HEK293 (cell line): ENCODE data around the gene ALKBH3.

Experiments used
- CTCF ChIA-PET: fragments of 350-600 bp; formaldehyde crosslinking; extraction: SDS; loops from one replicate; lab custom pipeline; 2021; ENCODE audit warnings: antibody characterized with exemption; lab: Yijun Ruan, JAX
- POLR2A ChIA-PET: fragments of 300-600 bp; formaldehyde crosslinking; extraction: SDS; loops from one replicate; lab custom pipeline; 2020; ENCODE audit warnings: antibody characterized with exemption, inconsistent platforms; lab: Yijun Ruan, JAX
- H3K27ac ChIP-seq: fragments of 200-500 bp; sonication (Bioruptor generic); 2 replicates; pipeline ENCODE4 v1.5.1; 2014; ENCODE audit warnings: low read depth, low read length, control low read depth, inconsistent platforms; ENCODE audit errors: extremely low read depth
- H3K36me3 ChIP-seq, 2 experiments: fragments of 200-500 bp in 1 of 2; sonication (Bioruptor generic) in 1 of 2; 1 replicate in 1 of 2; 2 replicates in 1 of 2; pipeline ENCODE4 v1.5.1; 2014 to 2017; ENCODE audit warnings: inconsistent platforms in 2 of 2, low read length in 2 of 2; ENCODE audit not compliant: control insufficient read depth in 2 of 2, insufficient read depth in 1 of 2
- H3K4me1 ChIP-seq: fragments of 200-500 bp; sonication (Bioruptor generic); 2 replicates; pipeline ENCODE4 v1.5.1; 2014; ENCODE audit warnings: mild to moderate bottlenecking, low read length, inconsistent platforms; ENCODE audit not compliant: control insufficient read depth, insufficient read depth
- H3K4me3 ChIP-seq: 2 replicates; pipeline ENCODE4 v1.5.1; 2011; ENCODE audit warnings: low read depth, mild to moderate bottlenecking, control low read depth, low read length, moderate library complexity
- H3K9me3 ChIP-seq: fragments of 200-500 bp; sonication (Bioruptor generic); 2 replicates; pipeline ENCODE4 v1.5.1; 2014; ENCODE audit warnings: low read depth, low read length, inconsistent platforms; ENCODE audit not compliant: control insufficient read depth, insufficient read depth
- MYNN ChIP-seq: fragments of 450-650 bp; formaldehyde crosslinking; IDR thresholded peaks from 2 replicates; pipeline ENCODE4 v1.5.1; 2016; ENCODE audit warnings: missing biosample characterization, missing genetic modification characterization, borderline replicate concordance
- RBAK ChIP-seq: fragments of 450-650 bp; formaldehyde crosslinking; IDR thresholded peaks from 2 replicates; pipeline ENCODE4 v1.5.1; 2016; ENCODE audit warnings: missing biosample characterization, missing genetic modification characterization
- SCRT1 ChIP-seq: fragments of 450-650 bp; formaldehyde crosslinking; IDR thresholded peaks from 2 replicates; pipeline ENCODE4 v1.5.1; 2016; ENCODE audit warnings: missing biosample characterization, missing genetic modification characterization, borderline replicate concordance
- SETDB1 ChIP-seq: IDR thresholded peaks from one replicate; pipeline ENCODE4 v1.6.1; 2017; ENCODE audit warnings: mild to moderate bottlenecking, low read length, moderate library complexity, mixed read lengths; ENCODE audit not compliant: insufficient read length
- WT1 ChIP-seq: fragments of 450-650 bp; formaldehyde crosslinking; IDR thresholded peaks from 2 replicates; pipeline ENCODE4 v1.5.1; 2016; ENCODE audit warnings: missing biosample characterization, missing genetic modification characterization
- ZBTB48 ChIP-seq: fragments of 450-650 bp; formaldehyde crosslinking; IDR thresholded peaks from 2 replicates; pipeline ENCODE4 v1.5.1; 2016; ENCODE audit warnings: missing biosample characterization, missing genetic modification characterization
- ZFP69B ChIP-seq: fragments of 450-650 bp; formaldehyde crosslinking; IDR thresholded peaks from 2 replicates; pipeline ENCODE4 v1.5.1; 2016; ENCODE audit warnings: missing biosample characterization, missing genetic modification characterization
- ZNF133 ChIP-seq: fragments of 450-650 bp; formaldehyde crosslinking; IDR thresholded peaks from 2 replicates; pipeline ENCODE4 v1.5.1; 2016; ENCODE audit warnings: missing biosample characterization, missing genetic modification characterization
- ZNF174 ChIP-seq: fragments of 450-650 bp; formaldehyde crosslinking; IDR thresholded peaks from 2 replicates; pipeline ENCODE4 v1.5.0; 2017; ENCODE audit warnings: missing biosample characterization, mild to moderate bottlenecking, missing genetic modification characterization
- ZNF248 ChIP-seq: fragments of 450-650 bp; formaldehyde crosslinking; IDR thresholded peaks from 2 replicates; pipeline ENCODE4 v1.5.1; 2017; ENCODE audit warnings: missing biosample characterization, missing genetic modification characterization
- ZNF529 ChIP-seq: fragments of 450-650 bp; formaldehyde crosslinking; IDR thresholded peaks from 2 replicates; pipeline ENCODE4 v1.5.1; 2017; ENCODE audit warnings: missing genetic modification characterization, missing biosample characterization; ENCODE audit not compliant: insufficient replicate concordance
- ZNF555 ChIP-seq: fragments of 450-650 bp; formaldehyde crosslinking; conservative IDR thresholded peaks from 2 replicates; pipeline ENCODE4 v1.5.1; 2017; ENCODE audit warnings: missing biosample characterization, mild to moderate bottlenecking, missing genetic modification characterization, inconsistent platforms
- ZNF558 ChIP-seq: fragments of 450-650 bp; formaldehyde crosslinking; IDR thresholded peaks from 2 replicates; pipeline ENCODE4 v1.5.1; 2016; ENCODE audit warnings: missing biosample characterization, missing genetic modification characterization
- ZNF596 ChIP-seq: fragments of 450-650 bp; IDR thresholded peaks from 2 replicates; pipeline ENCODE4 v1.5.0; 2018; ENCODE audit warnings: missing biosample characterization, mild to moderate bottlenecking, missing genetic modification characterization, moderate library complexity
- ZNF621 ChIP-seq: fragments of 450-650 bp; formaldehyde crosslinking; IDR thresholded peaks from 2 replicates; pipeline ENCODE4 v1.5.1; 2017; ENCODE audit warnings: missing biosample characterization, missing genetic modification characterization
- ZNF626 ChIP-seq: fragments of 450-650 bp; sonication (Bioruptor Pico); formaldehyde crosslinking; IDR thresholded peaks from 2 replicates; pipeline ENCODE4 v1.5.1; 2018; ENCODE audit warnings: missing biosample characterization, missing genetic modification characterization, inconsistent platforms
- ZNF792 ChIP-seq: fragments of 450-650 bp; formaldehyde crosslinking; IDR thresholded peaks from 2 replicates; pipeline ENCODE4 v1.5.1; 2016; ENCODE audit warnings: missing biosample characterization, missing genetic modification characterization
- TF ChIP-seq, protein P1 (sequence below): fragments of 450-650 bp; formaldehyde crosslinking; IDR thresholded peaks from 2 replicates; pipeline ENCODE4 v1.5.1; 2017; ENCODE audit warnings: missing biosample characterization, mild to moderate bottlenecking, missing genetic modification characterization, moderate library complexity
- TF ChIP-seq, protein P2 (sequence below): fragments of 450-650 bp; formaldehyde crosslinking; IDR thresholded peaks from 2 replicates; pipeline ENCODE4 v1.5.1; 2016; ENCODE audit warnings: missing biosample characterization, missing genetic modification characterization, low read depth
- TF ChIP-seq, protein P3 (sequence below): fragments of 450-650 bp; formaldehyde crosslinking; IDR thresholded peaks from 2 replicates; pipeline ENCODE4 v1.5.1; 2016; ENCODE audit warnings: missing biosample characterization, missing genetic modification characterization
- TF ChIP-seq, protein P4 (sequence below): fragments of 450-650 bp; formaldehyde crosslinking; IDR thresholded peaks from 2 replicates; pipeline ENCODE4 v1.5.1; 2017; ENCODE audit warnings: missing biosample characterization, missing genetic modification characterization

Gene ALKBH3

DNA sequence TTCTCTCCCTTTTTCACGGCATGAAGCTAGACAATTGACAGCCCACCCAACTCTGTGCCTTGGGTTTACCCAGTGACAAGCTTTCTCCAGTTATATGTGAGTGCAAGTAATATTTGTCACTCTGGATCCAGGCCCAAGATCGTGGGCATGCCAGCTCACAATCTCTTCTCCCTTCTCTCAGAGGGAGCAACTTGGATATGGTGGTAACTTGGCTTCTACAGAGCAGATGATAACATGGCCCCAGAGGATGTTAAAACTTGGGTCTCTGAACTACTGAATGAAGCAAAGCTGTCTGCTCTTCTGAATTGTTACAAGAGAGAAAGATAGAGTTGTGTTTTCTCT is 82.6 kb downstream of the ALKBH3 start (continued):
- TF ChIP-seq, protein P1, sequence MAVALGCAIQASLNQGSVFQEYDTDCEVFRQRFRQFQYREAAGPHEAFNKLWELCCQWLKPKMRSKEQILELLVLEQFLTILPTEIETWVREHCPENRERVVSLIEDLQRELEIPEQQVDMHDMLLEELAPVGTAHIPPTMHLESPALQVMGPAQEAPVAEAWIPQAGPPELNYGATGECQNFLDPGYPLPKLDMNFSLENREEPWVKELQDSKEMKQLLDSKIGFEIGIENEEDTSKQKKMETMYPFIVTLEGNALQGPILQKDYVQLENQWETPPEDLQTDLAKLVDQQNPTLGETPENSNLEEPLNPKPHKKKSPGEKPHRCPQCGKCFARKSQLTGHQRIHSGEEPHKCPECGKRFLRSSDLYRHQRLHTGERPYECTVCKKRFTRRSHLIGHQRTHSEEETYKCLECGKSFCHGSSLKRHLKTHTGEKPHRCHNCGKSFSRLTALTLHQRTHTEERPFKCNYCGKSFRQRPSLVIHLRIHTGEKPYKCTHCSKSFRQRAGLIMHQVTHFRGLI, result no peak
- TF ChIP-seq ZNF133 (no peak), ZNF626 (tag by site-specific recombination) (no peak), ZNF248 (tag by site-specific recombination) (no peak), ZNF555 (tag by site-specific recombination) (no peak), ZNF529 (tag by site-specific recombination) (no peak), ZNF792 (tag by site-specific recombination) (no peak), MYNN (tag by site-specific recombination) (no peak), SCRT1 (tag by site-specific recombination) (no peak), ZNF174 (tag by site-specific recombination) (no peak)
- TF ChIP-seq, protein P2, sequence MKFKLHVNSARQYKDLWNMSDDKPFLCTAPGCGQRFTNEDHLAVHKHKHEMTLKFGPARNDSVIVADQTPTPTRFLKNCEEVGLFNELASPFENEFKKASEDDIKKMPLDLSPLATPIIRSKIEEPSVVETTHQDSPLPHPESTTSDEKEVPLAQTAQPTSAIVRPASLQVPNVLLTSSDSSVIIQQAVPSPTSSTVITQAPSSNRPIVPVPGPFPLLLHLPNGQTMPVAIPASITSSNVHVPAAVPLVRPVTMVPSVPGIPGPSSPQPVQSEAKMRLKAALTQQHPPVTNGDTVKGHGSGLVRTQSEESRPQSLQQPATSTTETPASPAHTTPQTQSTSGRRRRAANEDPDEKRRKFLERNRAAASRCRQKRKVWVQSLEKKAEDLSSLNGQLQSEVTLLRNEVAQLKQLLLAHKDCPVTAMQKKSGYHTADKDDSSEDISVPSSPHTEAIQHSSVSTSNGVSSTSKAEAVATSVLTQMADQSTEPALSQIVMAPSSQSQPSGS (tag by site-specific recombination), result no peak
- TF ChIP-seq, protein P3, sequence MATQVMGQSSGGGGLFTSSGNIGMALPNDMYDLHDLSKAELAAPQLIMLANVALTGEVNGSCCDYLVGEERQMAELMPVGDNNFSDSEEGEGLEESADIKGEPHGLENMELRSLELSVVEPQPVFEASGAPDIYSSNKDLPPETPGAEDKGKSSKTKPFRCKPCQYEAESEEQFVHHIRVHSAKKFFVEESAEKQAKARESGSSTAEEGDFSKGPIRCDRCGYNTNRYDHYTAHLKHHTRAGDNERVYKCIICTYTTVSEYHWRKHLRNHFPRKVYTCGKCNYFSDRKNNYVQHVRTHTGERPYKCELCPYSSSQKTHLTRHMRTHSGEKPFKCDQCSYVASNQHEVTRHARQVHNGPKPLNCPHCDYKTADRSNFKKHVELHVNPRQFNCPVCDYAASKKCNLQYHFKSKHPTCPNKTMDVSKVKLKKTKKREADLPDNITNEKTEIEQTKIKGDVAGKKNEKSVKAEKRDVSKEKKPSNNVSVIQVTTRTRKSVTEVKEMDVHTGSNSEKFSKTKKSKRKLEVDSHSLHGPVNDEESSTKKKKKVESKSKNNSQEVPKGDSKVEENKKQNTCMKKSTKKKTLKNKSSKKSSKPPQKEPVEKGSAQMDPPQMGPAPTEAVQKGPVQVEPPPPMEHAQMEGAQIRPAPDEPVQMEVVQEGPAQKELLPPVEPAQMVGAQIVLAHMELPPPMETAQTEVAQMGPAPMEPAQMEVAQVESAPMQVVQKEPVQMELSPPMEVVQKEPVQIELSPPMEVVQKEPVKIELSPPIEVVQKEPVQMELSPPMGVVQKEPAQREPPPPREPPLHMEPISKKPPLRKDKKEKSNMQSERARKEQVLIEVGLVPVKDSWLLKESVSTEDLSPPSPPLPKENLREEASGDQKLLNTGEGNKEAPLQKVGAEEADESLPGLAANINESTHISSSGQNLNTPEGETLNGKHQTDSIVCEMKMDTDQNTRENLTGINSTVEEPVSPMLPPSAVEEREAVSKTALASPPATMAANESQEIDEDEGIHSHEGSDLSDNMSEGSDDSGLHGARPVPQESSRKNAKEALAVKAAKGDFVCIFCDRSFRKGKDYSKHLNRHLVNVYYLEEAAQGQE (tag by site-specific recombination), result no peak

DNA sequence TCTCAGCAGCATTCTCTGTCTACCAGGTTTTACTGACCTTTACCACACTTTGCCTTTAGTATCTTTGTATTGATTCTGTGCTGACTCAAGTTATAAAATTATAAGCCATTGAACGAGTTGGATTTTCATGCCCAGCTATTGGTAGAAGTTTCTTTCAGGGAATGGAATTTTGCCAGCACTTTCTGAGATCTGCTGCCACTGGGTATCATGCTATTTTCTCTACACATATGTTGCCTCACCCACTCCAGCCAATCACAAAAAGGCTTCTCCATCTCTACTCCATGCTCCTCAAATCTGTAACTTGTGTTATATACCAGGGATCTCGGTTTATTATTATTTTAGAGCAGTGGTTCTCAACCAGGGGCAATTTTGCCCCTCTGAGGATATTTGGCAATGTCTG is 87.0 kb downstream of the ALKBH3 start:
- Histone ChIP-seq H3K4me3 (no peak overlapping the region), H3K27ac (no peak overlapping the region), H3K36me3 (no peaks in the 10 kb centered on the region), H3K4me1 (no peaks in the 10 kb centered on the region)
- TF ChIP-seq RBAK (no peak), WT1 (tag by site-specific recombination) (no peak), ZBTB48 (tag by site-specific recombination) (no peak), ZFP69B (no peak), ZNF596 (no peak), ZNF558 (no peak), ZNF621 (tag by site-specific recombination) (no peak), SETDB1 (no peak)
- TF ChIP-seq, protein P4, sequence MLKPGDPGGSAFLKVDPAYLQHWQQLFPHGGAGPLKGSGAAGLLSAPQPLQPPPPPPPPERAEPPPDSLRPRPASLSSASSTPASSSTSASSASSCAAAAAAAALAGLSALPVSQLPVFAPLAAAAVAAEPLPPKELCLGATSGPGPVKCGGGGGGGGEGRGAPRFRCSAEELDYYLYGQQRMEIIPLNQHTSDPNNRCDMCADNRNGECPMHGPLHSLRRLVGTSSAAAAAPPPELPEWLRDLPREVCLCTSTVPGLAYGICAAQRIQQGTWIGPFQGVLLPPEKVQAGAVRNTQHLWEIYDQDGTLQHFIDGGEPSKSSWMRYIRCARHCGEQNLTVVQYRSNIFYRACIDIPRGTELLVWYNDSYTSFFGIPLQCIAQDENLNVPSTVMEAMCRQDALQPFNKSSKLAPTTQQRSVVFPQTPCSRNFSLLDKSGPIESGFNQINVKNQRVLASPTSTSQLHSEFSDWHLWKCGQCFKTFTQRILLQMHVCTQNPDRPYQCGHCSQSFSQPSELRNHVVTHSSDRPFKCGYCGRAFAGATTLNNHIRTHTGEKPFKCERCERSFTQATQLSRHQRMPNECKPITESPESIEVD (tag by site-specific recombination), result no peak
- TF ChIP-seq, all 188 proteins: peak for 0
- H3K9me3 ChIP-seq, result no peaks in the 10 kb centered on the region
- ChIA-PET CTCF (no interaction called here), POLR2A (no interaction called here)
